Stimulated activated CD4-positive, alpha-beta T cell treated with anti-CD3 and anti-CD28 coated beads, Interleukin-2, amount 100 ng/mL, for 4 hours (primary cell): Measurements from ENCODE around the gene ATP13A5.

ENCODE experiments used
- DNase-seq: peaks from one replicate; pipeline ENCODE4 v3.0.0-alpha.2; 2020; ENCODE audit warnings: low read depth

ATP13A5 gene

GRCh38 chr3:193345431-193345830, 33.1 kb downstream of the ATP13A5 start:
- DNase-seq = no peak

- DNase-seq = no peak
Measured at GRCh38 chr3:193344486-193344885, 34.1 kb downstream of the ATP13A5 start.

DNA sequence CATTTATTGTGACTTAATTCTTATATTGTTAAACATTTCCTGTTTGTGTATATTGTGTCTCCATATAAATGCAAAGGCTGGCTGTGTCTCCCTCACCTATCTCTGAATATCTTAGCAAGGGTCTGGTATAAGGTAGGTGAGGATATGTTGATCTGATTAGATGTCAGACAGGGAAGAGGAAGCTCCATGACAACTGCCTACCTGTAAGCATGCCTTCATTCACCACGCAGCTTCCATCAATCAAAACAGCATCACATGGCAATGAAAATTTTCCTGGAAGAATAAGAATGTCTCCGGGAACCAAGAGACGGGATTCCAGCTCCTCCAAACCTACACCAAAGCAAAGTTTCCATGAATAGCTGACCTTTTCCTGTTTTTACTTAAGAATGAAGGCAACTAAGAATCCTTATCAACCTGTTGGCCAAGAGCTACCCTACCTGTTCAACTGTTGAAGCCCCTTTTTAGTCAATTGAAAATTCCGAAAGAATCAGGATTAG, 34.8 kb downstream of the ATP13A5 start:
- DNase-seq = no peak

DNA sequence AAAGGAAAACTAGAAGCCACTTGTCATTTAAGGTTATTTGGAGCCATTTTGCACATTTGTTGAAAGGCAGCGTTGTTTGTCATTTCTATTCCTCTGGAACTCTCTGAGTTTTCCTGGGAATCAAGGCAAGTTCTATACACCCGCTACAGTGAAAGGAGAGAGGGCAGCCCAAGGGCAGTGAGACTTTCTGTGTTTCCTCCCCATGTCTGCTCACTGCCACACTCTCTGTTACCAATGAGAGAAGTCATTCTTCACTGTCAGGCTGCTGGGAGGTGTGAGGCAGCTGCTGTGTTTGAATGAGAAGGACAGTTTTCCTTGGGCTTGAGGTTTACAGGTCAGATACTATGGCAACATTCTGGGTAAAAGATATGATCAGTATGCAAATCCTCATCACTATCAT, 36.0 kb downstream of the ATP13A5 start:
- DNase-seq = no peak

- no peak for DNase-seq
Measured at GRCh38 chr3:193335031-193335430, 43.5 kb downstream of the ATP13A5 start.

GRCh38 chr3:193333229-193333628, 45.3 kb downstream of the ATP13A5 start:
- DNase-seq = no peak

DNA sequence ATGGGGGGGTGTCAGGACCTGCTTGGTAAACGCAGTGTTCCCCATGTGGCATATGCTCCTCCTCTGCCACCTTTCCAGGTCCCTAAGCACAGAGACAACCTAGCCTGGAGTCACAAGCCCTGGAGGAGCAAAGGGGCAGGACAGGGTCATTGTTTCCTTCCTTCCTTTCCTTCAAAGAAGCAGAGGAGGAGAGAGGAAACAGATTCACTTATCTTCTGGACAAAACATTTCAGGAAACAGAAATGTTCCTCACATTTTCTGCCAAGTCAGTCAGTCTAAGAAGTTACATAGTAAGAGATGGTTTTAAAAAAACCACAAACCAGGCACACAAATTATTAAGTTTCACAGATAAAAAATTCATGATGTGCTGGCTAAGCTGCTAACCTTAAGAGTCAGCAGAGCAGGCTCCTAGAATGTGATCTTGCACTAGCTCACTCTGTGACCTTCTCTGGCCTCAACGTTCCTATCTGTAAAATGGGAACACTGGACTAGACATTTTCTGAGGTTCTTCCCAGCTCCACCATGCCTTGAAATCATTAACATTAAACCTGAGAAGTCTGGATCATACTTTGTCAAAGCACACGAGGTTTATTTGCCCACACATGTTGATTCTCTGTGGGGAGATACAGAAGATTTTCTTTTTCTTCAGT, 47.9 kb downstream of the ATP13A5 start:
- DNase-seq = no peak

DNA sequence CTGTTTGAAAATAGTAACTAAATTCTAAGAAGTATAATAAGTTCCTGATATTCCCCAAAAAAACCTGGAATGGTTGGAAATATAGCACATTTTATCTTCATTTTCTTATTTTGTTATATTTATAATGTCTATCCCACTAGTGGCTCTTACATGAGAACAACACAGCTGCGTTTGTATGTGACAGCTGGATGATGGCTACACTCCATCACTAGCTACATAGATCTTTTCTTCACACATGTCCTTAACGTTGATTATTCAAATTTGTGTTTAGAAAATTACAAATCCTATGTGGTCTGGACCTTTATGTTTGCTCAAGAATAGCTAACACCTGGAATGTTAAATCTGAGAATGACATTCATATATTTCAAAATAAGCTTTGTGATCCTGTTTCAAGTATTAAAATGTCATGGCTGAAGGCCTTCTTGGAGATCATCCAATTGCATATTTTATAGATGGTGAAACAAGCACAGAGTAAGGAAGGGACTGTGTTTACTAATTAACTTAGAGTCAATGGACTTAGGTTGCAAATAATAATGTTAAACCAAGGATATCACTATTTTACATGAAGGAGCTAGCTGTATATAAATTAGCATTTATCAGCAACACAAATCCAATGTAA, 60.8 kb downstream of the ATP13A5 start:
- DNase-seq = no peak

DNA sequence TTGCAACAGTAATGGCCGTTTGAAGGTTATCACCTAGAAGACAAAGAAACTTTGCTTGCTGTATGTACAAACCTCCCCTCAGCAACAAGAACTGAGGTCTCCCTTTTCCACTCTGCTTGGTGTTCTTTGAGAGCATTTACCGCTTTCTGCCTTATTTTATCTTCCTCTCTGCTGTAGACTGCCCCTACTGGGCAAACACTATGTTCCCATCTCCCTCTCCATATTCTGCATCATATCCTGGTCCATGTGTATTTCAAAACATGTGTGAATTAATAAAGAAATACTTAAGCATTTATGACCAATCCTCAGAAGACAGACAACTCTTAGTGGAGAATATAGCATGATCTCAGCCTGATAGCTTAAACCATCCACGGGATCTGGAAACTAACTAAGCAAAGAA, 64.4 kb downstream of the ATP13A5 start:
- DNase-seq = no peak

DNA sequence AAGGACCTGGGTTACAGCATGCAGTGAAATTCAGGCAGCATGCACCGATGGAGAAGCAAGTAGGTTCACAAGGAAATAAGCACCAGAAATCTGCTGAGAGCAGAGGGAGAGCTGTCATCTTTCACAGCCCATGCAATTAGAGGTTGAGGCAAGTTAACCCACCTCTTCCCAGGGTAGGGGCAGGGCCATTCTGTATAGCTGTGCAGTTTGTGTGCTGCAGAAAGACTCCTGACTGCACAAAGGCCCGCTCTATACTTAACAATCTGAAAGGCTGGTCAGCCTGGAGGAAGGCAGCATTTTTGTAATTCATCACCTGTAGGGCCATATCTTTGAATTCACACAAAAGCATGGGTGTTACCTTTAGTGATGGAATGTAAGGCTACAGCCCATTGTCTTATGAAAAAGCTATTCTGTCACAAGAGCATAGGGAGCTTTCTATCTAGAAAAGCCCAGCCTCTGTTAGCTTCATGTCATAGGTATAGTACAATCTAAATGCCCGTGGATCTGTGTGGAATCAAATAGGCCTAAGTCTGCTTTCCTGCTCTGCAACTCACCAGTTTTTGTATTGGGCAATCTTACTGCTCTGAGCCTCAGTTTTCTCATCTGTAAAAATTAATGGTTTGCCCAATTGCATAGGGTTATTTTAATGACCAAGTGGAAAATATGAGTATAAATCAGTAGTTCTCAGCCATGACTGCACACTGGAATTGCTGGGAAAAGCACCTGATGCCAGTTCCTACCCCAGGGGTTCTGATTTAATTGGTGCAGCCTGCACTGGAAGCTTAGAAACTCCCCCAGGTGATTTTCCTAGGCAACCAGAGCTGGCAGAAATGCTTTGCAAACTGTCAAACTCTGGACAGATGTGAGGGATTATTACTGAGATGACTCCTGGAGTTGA, 65.2 kb downstream of the ATP13A5 start:
- no peak for DNase-seq

DNA sequence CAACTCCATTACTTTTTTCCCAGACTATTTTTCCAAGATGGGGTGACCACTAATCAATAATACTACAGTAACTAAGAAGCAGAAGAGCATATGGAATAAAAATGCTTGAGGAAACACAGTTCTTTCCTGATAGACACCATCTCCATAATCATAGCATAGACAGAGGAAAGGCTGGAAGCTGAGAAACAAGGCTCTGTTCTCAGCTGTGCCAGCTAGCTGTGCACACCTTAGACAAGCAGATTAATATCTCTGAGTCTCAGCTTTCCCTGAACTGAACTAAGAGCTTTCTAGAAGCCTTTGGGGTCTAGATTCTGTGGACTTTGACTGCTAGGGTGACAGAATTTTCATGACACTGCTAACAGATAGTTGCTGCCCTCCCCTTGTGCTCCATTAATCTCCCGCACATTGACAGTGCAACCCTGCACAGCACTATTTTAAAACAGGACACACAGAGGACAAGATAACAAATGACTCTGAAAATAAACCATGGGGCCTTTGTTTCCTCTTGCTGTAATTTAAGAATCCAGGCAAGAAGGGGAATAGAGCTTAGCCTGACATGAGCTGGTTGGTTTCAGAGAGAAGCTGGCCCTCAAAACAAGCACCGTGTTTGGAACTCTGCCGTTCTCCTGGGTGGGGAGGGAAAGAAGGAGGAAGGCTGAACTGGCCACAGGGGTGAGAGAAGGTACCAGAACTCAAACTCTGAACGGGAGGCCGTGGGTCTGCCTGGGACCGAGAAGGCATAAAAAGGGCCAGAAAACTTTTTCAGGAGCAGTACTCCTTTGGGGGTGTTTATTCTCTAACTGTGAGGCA, 67.4 kb downstream of the ATP13A5 start:
- DNase-seq = no peak

DNA sequence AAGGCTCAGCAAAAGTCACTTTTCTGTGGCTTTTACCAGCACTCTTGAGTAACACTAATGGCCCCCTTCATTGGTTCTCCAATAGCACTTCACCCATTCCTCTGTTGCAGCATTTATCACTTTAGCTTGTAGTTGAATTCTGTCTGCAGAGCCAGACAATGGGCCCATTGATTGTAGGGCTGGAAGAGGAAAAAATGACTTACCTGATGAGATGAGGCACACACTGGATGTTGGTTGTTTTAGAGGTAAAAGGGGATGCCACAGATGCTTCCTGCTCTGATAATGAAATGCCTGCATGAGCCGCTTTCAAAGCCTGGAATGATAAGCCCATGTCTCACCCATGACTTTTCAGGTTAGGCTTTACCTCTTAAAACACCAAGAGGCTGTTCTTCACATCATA, 73.2 kb downstream of the ATP13A5 start:
- no peak for DNase-seq

- no peak for DNase-seq
Measured at GRCh38 chr3:193301433-193301832, 77.1 kb downstream of the ATP13A5 start.

GRCh38 chr3:193297421-193297820, 81.1 kb downstream of the ATP13A5 start:
- no peak for DNase-seq

DNA sequence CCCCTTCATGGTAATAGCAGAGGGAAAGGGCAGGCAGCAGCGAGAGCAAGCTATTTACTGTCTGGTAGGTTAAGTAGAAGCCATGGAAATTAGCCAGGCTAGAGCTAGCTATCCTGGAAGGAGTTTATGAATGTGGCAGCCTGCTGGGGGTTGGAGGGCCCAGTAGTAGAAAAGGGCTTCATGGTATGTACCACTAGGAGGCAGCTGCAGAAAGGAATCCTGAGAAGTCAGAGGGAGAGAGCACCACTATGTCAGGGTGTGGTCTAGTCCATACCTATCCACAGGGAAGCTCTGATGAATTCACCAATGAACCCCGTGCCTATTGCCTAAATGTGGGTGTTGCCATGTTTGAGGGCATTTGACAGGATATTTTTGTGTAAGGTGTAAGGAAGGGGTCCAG, 82.6 kb downstream of the ATP13A5 start:
- no peak for DNase-seq

DNA sequence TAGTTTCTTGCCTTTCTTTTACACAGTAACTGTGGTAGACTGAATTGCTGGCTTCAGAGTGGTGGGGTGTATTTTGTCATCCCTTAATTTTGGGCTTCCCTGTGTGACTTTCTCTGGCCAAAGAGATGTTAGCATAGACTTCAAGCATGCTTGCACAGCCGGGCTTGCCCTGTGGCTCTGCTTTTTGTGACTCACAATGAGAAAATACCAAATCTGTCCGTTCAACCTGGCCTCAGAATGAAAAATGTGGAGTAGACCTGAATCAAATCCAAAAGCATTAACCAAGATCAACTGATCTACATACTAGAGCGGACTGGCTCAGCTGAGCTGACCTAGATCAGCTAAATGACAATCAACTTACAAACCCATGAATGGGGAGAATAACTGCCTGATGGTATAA, 86.2 kb downstream of the ATP13A5 start:
- no peak for DNase-seq

DNA sequence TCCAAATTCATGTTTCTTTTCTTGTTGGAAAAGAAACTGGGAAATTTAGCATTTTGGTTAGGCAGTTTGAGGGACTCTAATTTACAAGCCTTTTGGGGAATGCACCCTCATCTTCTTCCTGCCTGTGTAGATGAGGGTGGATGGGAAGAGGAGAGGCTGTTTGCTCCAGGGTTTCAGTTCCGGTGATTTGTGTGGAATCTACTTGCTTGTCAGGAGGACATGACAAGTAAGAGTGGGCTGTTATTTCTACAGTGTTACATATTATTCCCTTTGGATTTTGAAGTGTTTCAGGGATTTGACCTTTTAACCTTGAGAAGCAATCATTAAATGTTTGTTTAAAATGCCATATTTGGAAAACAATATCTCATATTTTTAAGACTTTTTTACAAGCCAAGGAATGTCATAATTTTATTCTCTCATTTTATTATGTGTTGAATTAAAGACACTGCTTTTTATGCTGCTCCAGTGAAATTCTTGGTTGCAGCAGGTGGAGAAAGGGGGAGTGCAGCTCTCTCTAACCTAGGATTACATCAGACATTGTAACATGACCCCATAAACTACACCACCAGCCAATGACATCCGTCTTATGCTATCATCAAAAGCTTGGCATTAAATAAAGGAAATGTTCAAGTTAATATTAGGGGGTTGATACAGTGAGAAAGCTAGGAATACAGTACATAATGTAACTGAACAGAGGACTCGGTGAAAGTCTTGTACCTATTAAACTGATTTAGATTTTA, 107.3 kb downstream of the ATP13A5 start:
- no peak for DNase-seq

DNA sequence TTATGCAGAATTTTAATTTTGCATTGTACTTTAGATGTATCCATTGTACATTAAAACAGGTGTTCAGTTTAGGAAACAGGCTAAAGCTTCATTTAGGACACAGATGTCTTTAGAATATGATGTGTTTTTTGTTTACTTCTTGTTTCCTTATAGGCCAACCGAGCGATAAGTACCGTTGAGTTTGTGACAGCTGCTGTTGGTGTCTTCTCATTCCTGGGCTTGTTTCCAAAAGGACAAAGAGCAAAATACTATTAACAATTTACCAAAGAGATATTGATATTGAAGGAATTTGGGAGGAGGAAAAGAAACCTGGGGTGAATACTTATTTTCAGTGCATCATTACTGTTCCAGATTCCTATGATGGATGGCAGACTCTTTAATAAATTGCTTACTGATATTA, 108.1 kb downstream of the ATP13A5 start:
- DNase-seq = no peak

DNA sequence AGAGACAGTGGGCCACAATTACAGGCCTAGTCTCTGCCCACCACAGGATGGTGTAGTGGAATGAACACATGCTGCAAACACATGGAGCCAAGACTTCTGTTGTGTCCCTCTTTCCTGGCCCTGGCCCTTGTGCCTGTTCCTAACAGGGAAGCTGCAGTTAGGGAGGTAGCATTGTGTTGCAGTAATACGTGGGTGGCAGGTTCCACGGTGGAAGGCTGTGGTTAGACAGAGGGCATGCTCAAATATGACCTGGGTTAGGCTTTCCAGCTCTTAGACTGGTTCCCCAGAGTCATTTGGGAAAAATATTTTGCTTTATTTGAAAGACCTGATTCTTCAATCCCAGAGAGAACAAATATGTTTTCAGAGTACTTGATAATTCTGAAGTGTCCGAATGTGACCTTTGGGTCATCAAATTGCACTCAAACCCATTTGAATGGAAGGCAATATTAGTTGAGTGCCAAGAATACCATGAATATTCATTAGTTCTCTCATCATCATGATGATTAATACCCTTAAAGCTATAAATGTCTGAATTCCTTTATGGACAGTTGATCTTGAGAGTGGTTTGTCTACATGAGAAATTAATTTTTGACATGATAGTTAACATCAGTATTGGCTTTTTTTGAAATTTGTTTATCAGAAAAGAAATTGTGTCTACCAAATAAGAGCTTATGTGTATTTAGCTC, 109.1 kb downstream of the ATP13A5 start:
- no peak for DNase-seq

- DNase-seq = no peak
Measured at GRCh38 chr3:193262707-193263106, 115.8 kb downstream of the ATP13A5 start.

GRCh38 chr3:193261970-193262369, 116.6 kb downstream of the ATP13A5 start:
- no peak for DNase-seq
